GM20000 (cell line): ENCODE results near the gene SEPTIN10.

ENCODE experiments used
- DNase-seq: peaks from one replicate; pipeline ENCODE4 v3.0.0; 2012; ENCODE audit warnings: low spot score
- CTCF ChIP-seq: IDR thresholded peaks from 2 replicates; pipeline ENCODE4 v1.5.1; 2012; ENCODE audit warnings: mild to moderate bottlenecking, control low read depth; ENCODE audit errors: extremely low read depth, missing control alignments

The SEPTIN10 gene

GRCh38 chr2:109494351-109494750 is 119.4 kb downstream of the SEPTIN10 start:
- DNase-seq = no peak
- TF ChIP-seq CTCF = no peak

GRCh38 chr2:109493176-109493935 is 120.4 kb downstream of the SEPTIN10 start:
- no peak for TF ChIP-seq CTCF
- DNase-seq = no peak
